ENCODE measurements around the gene SYTL5.

SYTL5 gene

GRCh38 chrX:38095971-38096529 lies 89.7 kb downstream of the SYTL5 start:
- no peak for DNase-seq

- no peak for DNase-seq
Observed at GRCh38 chrX:38099688-38100087, 93.3 kb downstream of the SYTL5 start.

- no peak for DNase-seq
Observed at GRCh38 chrX:38102240-38102639, 95.9 kb downstream of the SYTL5 start.

GRCh38 chrX:38102875-38103274 lies 96.5 kb downstream of the SYTL5 start:
- no peak for DNase-seq

- no peak for DNase-seq
Observed at GRCh38 chrX:38103857-38104812, 97.8 kb downstream of the SYTL5 start.

- no peak for DNase-seq
Observed at GRCh38 chrX:38105216-38105725, 98.9 kb downstream of the SYTL5 start.

GRCh38 chrX:38106991-38107655 lies 100.8 kb downstream of the SYTL5 start:
- no peak for DNase-seq

- no peak for DNase-seq
Observed at GRCh38 chrX:38108364-38108763, 102.0 kb downstream of the SYTL5 start.

- no peak for DNase-seq
Observed at GRCh38 chrX:38109042-38109898, 102.9 kb downstream of the SYTL5 start.

- no peak for DNase-seq
Observed at GRCh38 chrX:38110231-38110630, 103.9 kb downstream of the SYTL5 start.

- no peak for DNase-seq
Observed at GRCh38 chrX:38111196-38111595, 104.8 kb downstream of the SYTL5 start.

- no peak for DNase-seq
Observed at GRCh38 chrX:38112566-38112965, 106.2 kb downstream of the SYTL5 start.

GRCh38 chrX:38116706-38117105 lies 110.4 kb downstream of the SYTL5 start:
- no peak for DNase-seq

- no peak for DNase-seq
Observed at GRCh38 chrX:38117485-38117884, 111.1 kb downstream of the SYTL5 start.

GRCh38 chrX:38124000-38124399 lies 117.6 kb downstream of the SYTL5 start:
- no peak for DNase-seq

GRCh38 chrX:38126179-38126578 lies 119.8 kb downstream of the SYTL5 start:
- DNase-seq = no peak

- no peak for DNase-seq
Observed at GRCh38 chrX:38127961-38128360, 121.6 kb downstream of the SYTL5 start.

- no peak for DNase-seq
Observed at GRCh38 chrX:38129366-38129765, 123.0 kb downstream of the SYTL5 start.

GRCh38 chrX:38138157-38138891 lies 132.0 kb downstream of the SYTL5 start:
- no peak for DNase-seq

- DNase-seq = no peak
Observed at GRCh38 chrX:38138900-38139299, 132.5 kb downstream of the SYTL5 start.

- no peak for DNase-seq
Observed at GRCh38 chrX:38142610-38143009, 136.3 kb downstream of the SYTL5 start.

GRCh38 chrX:38149016-38149415 lies 142.7 kb downstream of the SYTL5 start:
- DNase-seq = no peak
